GM10266 (cell line): Measurements from ENCODE around the gene SRRM4.

ENCODE experiments used
- DNase-seq: peaks from one replicate; pipeline ENCODE4 v3.0.0; 2012; ENCODE audit errors: extremely low spot score
- TF ChIP-seq, protein P1 (sequence below): IDR thresholded peaks from 2 replicates; pipeline ENCODE4 v1.5.1; 2012; ENCODE audit warnings: mild to moderate bottlenecking, low read depth; ENCODE audit not compliant: control insufficient read depth, insufficient read depth; ENCODE audit errors: missing control alignments

The SRRM4 gene

GRCh38 chr12:119181944-119182343 is 200.6 kb downstream of the SRRM4 start:
- TF ChIP-seq, protein P1, sequence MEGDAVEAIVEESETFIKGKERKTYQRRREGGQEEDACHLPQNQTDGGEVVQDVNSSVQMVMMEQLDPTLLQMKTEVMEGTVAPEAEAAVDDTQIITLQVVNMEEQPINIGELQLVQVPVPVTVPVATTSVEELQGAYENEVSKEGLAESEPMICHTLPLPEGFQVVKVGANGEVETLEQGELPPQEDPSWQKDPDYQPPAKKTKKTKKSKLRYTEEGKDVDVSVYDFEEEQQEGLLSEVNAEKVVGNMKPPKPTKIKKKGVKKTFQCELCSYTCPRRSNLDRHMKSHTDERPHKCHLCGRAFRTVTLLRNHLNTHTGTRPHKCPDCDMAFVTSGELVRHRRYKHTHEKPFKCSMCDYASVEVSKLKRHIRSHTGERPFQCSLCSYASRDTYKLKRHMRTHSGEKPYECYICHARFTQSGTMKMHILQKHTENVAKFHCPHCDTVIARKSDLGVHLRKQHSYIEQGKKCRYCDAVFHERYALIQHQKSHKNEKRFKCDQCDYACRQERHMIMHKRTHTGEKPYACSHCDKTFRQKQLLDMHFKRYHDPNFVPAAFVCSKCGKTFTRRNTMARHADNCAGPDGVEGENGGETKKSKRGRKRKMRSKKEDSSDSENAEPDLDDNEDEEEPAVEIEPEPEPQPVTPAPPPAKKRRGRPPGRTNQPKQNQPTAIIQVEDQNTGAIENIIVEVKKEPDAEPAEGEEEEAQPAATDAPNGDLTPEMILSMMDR, result no peak
- DNase-seq, result no peak

GRCh38 chr12:119182701-119183493 is 201.6 kb downstream of the SRRM4 start:
- no peak for DNase-seq
- TF ChIP-seq, protein P1, result no peak

DNA sequence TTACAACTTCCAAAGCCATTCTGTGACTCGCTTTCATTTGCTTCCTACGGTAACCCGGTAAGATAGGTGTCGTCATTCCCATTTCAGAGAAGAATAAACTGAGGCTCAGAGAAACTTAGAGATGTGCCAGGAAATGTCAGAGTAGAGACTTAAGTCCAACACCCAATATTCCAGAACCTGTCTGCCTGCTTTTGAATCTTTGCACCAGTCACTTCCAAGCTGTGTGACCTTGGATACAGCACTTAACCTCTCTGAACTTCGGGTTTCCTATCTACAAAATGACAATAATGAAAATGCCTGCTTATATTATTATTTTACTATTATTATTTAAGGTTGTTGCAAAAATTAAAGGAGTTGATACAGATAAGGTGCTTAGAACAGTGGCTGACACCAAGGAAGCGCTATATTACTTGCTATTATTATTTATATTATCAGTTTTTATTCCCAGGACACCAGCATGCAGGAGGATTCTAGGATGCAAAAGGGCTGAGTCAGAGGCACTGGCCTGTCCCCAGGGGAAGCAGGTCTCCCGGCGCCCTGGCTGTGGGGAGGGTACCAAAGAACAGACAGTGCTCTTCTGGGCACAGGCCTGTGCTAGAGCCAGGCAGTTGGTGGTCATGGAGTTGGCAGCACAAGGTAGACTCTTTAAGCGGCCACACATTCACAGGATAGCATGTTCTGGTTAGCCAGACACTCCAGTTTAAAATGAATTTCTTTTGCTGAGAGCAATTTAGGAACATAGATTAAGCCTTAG is 202.8 kb downstream of the SRRM4 start:
- no peak for DNase-seq
- TF ChIP-seq, protein P1, result no peak

GRCh38 chr12:119195256-119195655 is 213.9 kb downstream of the SRRM4 start:
- DNase-seq, result no peak

GRCh38 chr12:119198440-119198839 is 217.1 kb downstream of the SRRM4 start:
- TF ChIP-seq, protein P1, result no peak
- no peak for DNase-seq

More at GRCh38 chr12:119195256-119195655, 213.9 kb downstream of the SRRM4 start:
- TF ChIP-seq, protein P1, result no peak

DNA sequence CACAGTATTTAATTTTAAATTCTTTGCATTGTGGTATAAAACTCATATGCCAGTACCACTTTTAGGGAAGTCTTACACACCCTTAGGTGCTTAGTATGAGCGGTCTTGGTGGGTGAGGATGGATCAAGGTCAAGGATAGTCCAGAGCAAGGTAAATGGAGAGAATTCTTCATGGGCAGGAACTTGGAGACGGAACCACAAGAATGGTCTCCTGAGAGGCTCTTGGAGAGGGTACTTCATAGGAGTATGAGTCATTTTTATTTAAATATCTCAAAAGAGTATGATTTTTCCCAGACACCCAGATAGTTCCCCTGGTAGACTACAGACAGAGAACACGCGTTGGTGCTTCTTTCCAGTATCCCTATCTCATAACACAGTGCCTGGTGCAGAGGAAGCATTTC is 219.3 kb downstream of the SRRM4 start:
- no peak for DNase-seq

More for the DNA sequence above, 219.3 kb downstream of the SRRM4 start:
- TF ChIP-seq, protein P1, result no peak
